ENCODE results near the gene PCK2.

DNA sequence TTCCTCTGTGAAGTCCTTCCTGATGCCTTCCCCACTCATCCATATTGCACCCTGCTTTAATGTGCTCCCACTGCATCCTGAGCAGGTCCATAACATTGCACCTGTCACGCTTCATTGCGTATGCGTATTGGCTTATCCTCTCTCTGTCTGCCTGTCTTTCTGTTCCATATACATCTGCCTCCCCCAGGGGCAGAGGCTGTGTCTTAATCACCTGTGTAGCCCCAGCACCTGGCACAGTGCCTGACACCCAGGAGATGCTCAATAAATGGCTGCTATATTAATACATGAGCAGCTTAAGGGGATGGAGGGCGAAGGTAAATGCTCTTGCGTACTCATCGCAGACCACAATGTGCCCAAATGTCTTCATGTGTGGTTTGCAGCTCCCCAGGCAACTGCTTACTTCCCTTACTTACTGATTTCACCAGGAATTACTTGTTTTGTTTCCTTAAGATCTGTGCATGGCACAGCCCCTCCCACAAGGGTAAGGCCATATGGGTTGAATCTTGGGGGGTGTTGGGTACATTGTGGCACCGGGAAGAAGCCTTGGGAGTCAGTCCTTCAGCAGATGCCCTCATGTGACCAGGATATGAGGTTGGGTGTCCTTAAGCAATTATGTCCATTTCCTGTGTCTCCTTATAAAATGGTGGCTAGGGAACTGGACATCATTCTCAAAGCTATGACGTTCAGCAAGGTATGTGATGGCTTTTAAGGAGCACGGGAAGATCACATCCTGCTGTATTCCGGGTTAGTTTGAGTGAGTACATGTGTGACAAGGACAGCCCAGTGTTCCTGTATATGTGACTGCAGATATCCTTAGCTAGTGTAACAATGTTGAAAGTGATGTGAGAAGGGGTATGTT, 23.6 kb upstream of the PCK2 start:
- TF ChIP-seq, protein P1, sequence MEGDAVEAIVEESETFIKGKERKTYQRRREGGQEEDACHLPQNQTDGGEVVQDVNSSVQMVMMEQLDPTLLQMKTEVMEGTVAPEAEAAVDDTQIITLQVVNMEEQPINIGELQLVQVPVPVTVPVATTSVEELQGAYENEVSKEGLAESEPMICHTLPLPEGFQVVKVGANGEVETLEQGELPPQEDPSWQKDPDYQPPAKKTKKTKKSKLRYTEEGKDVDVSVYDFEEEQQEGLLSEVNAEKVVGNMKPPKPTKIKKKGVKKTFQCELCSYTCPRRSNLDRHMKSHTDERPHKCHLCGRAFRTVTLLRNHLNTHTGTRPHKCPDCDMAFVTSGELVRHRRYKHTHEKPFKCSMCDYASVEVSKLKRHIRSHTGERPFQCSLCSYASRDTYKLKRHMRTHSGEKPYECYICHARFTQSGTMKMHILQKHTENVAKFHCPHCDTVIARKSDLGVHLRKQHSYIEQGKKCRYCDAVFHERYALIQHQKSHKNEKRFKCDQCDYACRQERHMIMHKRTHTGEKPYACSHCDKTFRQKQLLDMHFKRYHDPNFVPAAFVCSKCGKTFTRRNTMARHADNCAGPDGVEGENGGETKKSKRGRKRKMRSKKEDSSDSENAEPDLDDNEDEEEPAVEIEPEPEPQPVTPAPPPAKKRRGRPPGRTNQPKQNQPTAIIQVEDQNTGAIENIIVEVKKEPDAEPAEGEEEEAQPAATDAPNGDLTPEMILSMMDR (IDR thresholded peaks at IDR 0.05): no peak
- TF ChIP-seq POLR2A (IDR thresholded peaks at IDR 0.05): no peak
